Lower leg skin (tissue), 3 donors: ENCODE measurements around the gene DRGX.

Experiments
- CTCF ChIP-seq, 3 donors: fragments of 450-650 bp; IDR thresholded peaks; one replicate each; pipeline ENCODE4 v1.5.1; 2016; ENCODE audit warnings: antibody characterized with exemption in 3 of 3, mild to moderate bottlenecking in 3 of 3, moderate library complexity in 2 of 3
- POLR2A ChIP-seq, 2 donors: fragments of 450-650 bp; IDR thresholded peaks; one replicate each; pipeline ENCODE4 v1.6.1; 2016 to 2017; ENCODE audit warnings: antibody characterized with exemption in 2 of 2, mild to moderate bottlenecking in 1 of 2, moderate library complexity in 1 of 2

- TF ChIP-seq CTCF (IDR thresholded peaks at IDR 0.05) (no peak), POLR2A (IDR thresholded peaks at IDR 0.05) (no peak)
These were observed 13.7 kb downstream of the DRGX start for GRCh38 chr10:49382226-49382625.
